ENCODE measurements around the gene PACSIN1. TPM values are rescaled to one million over a fixed set of nuclear protein-coding genes. Genes with fewer than 3 reads are reported as not detected.

PACSIN1 gene
- total RNA-seq, 1 donor from 2014 or later: not detected

DNA sequence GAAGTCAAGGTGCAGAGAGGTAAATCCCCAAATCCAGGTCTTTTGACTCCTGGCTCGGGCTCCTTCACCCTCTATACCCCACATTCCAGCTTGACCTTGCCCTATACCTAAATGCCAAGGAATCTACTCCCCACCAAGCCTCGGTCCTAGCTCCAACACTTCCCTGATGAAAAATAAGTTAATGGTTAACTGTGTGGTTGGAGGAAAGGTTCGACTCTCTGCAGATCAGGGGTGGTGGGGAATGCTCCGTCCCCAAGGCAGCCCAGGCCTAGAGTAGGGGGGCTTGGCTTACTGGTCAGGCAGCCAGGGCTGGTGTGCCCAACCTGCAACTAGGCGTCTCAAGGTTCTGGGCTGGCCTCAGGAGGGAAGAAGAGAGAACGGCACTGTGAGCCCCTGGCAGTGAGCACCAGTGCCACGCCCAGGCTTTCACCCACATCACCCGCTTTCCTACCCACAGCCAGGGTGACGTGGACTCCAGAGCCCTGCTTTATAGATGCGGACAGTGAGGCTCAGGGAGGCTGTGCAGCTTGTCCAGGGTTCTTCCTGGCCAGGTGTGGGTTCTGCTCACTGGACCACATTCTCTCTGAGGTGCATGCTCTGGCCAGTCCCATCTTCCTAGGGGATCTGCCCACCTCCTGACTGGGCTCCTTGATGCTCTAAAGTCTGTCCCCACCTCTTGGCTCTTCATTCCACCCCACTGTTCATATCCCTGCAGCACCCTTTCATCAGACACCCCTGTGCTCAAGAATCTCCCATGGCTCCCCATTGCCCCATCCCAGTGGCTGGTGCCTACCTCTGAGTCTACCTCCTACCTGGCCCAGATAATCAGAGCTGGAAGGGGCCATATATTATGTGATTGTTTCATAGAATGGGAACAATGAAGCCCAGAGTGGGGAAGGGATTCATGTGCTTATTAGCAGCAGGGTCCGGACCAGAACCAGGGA, 82.1 kb downstream of the PACSIN1 start:
- Mint-ChIP-seq H3K27me3 (ENCODE audit: unreplicated experiment) (peaks cover 3% of the 10 kb centered on the region), H3K9me3 (ENCODE audit: unreplicated experiment) (no peaks in the 10 kb centered on the region), H3K4me3 (ENCODE audit: unreplicated experiment) (no peak overlapping the region), H3K36me3 (ENCODE audit: unreplicated experiment) (no peaks in the 10 kb centered on the region), H3K27ac (ENCODE audit: unreplicated experiment) (no peak overlapping the region), H3K4me1 (ENCODE audit: unreplicated experiment) (peaks cover 16% of the 10 kb centered on the region)
- DNase-seq (ENCODE audit: extremely low spot score, unreplicated experiment): no peak
- TF ChIP-seq, protein P1, sequence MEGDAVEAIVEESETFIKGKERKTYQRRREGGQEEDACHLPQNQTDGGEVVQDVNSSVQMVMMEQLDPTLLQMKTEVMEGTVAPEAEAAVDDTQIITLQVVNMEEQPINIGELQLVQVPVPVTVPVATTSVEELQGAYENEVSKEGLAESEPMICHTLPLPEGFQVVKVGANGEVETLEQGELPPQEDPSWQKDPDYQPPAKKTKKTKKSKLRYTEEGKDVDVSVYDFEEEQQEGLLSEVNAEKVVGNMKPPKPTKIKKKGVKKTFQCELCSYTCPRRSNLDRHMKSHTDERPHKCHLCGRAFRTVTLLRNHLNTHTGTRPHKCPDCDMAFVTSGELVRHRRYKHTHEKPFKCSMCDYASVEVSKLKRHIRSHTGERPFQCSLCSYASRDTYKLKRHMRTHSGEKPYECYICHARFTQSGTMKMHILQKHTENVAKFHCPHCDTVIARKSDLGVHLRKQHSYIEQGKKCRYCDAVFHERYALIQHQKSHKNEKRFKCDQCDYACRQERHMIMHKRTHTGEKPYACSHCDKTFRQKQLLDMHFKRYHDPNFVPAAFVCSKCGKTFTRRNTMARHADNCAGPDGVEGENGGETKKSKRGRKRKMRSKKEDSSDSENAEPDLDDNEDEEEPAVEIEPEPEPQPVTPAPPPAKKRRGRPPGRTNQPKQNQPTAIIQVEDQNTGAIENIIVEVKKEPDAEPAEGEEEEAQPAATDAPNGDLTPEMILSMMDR (IDR thresholded peaks at IDR 0.05): no peak

DNA sequence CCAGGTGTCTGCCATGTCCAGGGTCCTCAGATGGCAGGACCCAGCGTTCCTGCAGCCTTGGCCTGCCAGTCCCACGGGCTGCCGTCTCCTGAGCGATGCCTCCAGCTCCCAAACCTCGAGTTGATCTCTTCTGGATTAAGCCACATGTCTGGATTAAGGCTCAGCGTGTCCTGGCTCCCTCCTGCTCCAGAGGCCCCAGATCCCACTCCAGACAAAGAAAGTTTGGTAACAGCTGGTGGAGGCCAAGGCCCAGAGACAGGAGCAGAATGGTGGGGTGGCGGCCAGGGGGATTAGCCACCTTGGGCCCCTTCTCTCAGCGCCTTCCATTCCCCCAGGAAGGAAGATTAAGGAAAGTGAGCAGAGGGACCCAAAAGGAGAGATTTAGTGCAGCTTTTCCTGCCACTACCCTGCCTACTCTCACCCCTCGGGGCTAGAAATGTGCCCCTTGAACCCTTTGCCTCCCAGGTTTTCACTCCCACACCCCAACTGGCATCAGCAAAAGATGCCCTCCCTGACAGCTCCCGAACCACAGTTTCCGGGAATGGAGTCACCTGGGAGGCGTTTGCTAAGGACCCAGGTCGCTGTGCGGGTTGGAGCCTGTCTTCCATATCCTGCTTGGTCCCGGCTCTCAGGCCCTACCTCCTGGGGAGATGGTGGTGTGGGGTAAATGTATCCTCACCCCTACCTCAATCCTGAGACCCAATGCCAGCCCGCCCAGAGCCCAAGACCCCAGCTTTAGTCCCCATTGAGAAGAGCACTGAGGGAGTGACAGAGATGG, 83.3 kb downstream of the PACSIN1 start:
- TF ChIP-seq, protein P1 (IDR thresholded peaks at IDR 0.05): no peak
- Mint-ChIP-seq H3K36me3 (ENCODE audit: unreplicated experiment) (no peaks in the 10 kb centered on the region), H3K4me1 (ENCODE audit: unreplicated experiment) (peaks cover 16% of the 10 kb centered on the region), H3K4me3 (ENCODE audit: unreplicated experiment) (no peak overlapping the region), H3K9me3 (ENCODE audit: unreplicated experiment) (no peaks in the 10 kb centered on the region), H3K27me3 (ENCODE audit: unreplicated experiment) (peaks cover 3% of the 10 kb centered on the region), H3K27ac (ENCODE audit: unreplicated experiment) (no peak overlapping the region)
- no peak for DNase-seq (ENCODE audit: extremely low spot score, unreplicated experiment)

DNA sequence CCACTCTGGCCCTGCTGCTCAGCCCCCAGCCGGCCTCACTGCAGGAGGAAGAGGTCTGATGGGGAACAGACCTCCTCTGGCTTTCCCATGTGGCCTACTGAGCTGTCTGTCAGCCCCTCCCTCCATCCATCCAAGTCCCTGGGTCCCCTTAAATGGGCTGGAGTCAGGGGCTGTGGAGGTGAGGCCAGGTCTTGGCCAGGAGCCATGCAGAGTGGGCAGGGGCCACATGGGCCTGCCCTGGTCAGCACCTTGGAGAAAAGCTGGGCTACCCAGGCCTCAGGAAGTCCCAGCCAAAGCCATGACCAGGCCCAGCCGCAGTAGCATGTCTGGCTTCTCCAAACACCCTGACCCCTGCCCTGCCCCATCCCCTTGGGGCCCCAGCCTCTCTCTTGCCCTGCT, 83.9 kb downstream of the PACSIN1 start:
- no peak overlapping the region for H3K27ac Mint-ChIP-seq (ENCODE audit: unreplicated experiment)
- no peak overlapping the region for H3K4me3 Mint-ChIP-seq (ENCODE audit: unreplicated experiment)
- H3K27me3 Mint-ChIP-seq (ENCODE audit: unreplicated experiment): peaks cover 3% of the 10 kb centered on the region
- TF ChIP-seq, protein P1 (IDR thresholded peaks at IDR 0.05): no peak
- H3K36me3 Mint-ChIP-seq (ENCODE audit: unreplicated experiment): no peaks in the 10 kb centered on the region
- no peaks in the 10 kb centered on the region for H3K9me3 Mint-ChIP-seq (ENCODE audit: unreplicated experiment)
- DNase-seq (ENCODE audit: extremely low spot score, unreplicated experiment): no peak
- peaks cover 16% of the 10 kb centered on the region for H3K4me1 Mint-ChIP-seq (ENCODE audit: unreplicated experiment)

DNA sequence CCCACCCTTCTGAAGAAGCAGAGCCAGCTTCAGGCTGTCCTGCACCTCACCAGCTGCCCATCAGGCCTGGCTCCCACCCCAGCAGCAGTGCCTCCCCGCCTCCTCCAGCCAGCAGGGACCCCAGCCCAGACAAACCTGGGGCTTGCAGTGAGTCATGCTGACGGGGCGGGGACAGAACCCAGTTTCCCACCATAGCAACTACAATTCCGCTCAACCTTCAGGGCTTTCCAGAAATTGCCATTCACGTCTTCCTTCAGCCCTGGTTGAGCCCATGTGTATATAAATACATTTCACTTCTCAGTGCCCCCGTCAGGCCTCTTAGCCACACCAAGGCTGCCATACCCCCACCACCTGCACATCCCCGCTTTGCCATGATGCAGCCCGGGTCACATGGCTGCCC, 85.8 kb downstream of the PACSIN1 start:
- TF ChIP-seq, protein P1 (IDR thresholded peaks at IDR 0.05): no peak
- Mint-ChIP-seq H3K9me3 (ENCODE audit: unreplicated experiment) (no peaks in the 10 kb centered on the region), H3K4me1 (ENCODE audit: unreplicated experiment) (peaks cover 9% of the 10 kb centered on the region), H3K27ac (ENCODE audit: unreplicated experiment) (no peak overlapping the region), H3K4me3 (ENCODE audit: unreplicated experiment) (no peak overlapping the region), H3K27me3 (ENCODE audit: unreplicated experiment) (peaks cover 3% of the 10 kb centered on the region), H3K36me3 (ENCODE audit: unreplicated experiment) (no peaks in the 10 kb centered on the region)
- DNase-seq (ENCODE audit: extremely low spot score, unreplicated experiment): no peak

DNA sequence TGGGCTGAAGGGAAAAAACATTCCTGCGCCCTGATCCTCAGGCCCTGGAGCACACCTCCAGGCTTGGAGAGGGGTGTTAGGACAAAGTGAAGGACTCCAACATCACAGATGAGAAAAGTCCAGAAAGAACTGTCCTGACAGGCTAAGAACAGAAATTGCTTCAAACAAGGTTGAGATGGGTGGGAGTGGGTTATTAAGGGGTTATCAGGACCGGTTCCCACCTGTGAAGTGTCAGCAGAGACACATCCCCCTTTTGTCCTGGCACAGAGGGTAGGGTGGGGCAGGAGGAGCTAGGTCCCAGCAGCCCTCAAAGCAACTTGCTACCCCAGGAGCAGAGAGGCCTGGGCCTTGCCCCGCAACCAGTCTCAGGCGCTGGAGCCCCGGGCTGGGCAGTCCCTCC, 86.7 kb downstream of the PACSIN1 start:
- Mint-ChIP-seq H3K9me3 (ENCODE audit: unreplicated experiment) (no peaks in the 10 kb centered on the region), H3K27ac (ENCODE audit: unreplicated experiment) (no peak overlapping the region), H3K27me3 (ENCODE audit: unreplicated experiment) (peaks cover 3% of the 10 kb centered on the region), H3K4me3 (ENCODE audit: unreplicated experiment) (no peak overlapping the region), H3K4me1 (ENCODE audit: unreplicated experiment) (peaks cover 8% of the 10 kb centered on the region), H3K36me3 (ENCODE audit: unreplicated experiment) (no peaks in the 10 kb centered on the region)
- TF ChIP-seq, protein P1 (IDR thresholded peaks at IDR 0.05): no peak
- no peak for DNase-seq (ENCODE audit: extremely low spot score, unreplicated experiment)
